Measurements from ENCODE around the gene STK17B.

Gene STK17B

GRCh38 chr2:196176142-196176738, 4.9 kb upstream of the STK17B start:
- H3K4me3 ChIP-seq (ENCODE audit: low read depth, low read length) = no peak overlapping the region; the same call in 1 of the 2 replicates

DNA sequence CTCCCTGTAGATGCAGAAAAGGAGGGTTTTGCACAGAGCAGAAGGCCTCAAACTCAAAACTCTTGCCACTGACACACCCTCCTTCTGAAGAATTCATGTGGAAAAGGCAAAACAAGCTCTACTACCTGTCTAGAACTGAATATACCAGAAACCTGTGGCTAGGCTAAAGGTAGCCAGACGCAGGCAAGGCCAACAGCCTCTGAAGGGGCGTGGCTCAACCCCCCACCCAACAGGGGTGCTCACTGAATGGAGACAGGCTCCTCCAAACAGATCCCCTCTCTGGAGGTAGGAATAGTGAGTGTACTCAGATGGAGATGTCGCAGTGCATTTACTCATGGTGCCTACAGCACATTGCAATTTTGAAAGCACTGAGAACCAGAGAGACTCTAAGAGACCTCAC, 3.0 kb upstream of the STK17B start:
- no peak for TF ChIP-seq CTCF (IDR thresholded peaks at IDR 0.05; ENCODE audit: low read depth, low read length, missing control alignments)
- no peak for DNase-seq (ENCODE audit: low read depth)
- H3K4me3 ChIP-seq (ENCODE audit: low read depth, low read length) = no peak overlapping the region

More at GRCh38 chr2:196176142-196176738, 4.9 kb upstream of the STK17B start:
- TF ChIP-seq CTCF (IDR thresholded peaks at IDR 0.05; ENCODE audit: low read depth, low read length, missing control alignments) = no peak
- peak; percentile 89 for DNase-seq (ENCODE audit: low read depth)

DNA sequence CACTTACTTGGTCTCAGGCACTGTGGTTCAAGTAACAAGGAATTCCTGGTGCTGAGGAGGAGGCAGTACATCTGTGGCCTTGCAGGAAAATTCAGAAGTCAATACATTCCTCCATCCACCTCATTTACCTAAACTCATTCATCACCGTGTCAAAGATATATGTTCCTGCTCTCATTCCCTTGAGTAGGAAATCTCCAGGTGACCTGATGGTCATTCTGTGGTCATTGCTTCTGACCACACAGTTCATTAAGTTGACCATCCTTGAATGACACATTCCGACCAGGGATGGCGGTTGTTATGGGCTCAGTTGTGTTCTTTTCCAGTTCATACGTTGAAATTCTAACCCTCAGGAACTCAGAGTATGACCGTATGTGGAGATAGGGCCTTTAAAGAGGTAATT, 2.1 kb upstream of the STK17B start:
- no peak overlapping the region for H3K4me3 ChIP-seq (ENCODE audit: low read depth, low read length)
- no peak for DNase-seq (ENCODE audit: low read depth)
- no peak for TF ChIP-seq CTCF (IDR thresholded peaks at IDR 0.05; ENCODE audit: low read depth, low read length, missing control alignments)

DNA sequence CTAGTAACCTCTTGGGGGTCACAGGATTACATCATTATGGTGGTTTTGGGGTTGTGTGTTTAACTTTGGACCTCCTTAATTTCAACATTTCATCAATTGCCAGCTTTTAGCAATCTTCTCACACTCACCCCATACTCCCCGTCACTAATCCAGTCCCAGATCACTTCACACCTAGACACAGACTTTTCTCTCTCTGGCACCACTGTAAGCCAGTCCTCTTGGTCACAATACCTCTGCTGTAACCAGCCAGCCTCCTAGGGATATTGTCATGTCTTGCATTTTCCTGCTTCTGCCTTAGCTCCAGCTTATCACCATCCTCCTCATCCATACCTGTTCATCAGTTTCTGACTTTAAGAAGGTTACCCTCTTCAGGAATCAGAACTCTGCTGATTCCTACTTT, 1.6 kb upstream of the STK17B start:
- DNase-seq (ENCODE audit: low read depth) = no peak
- no peak overlapping the region for H3K4me3 ChIP-seq (ENCODE audit: low read depth, low read length)
- no peak for TF ChIP-seq CTCF (IDR thresholded peaks at IDR 0.05; ENCODE audit: low read depth, low read length, missing control alignments)

- DNase-seq (ENCODE audit: low read depth) = no peak
- peak overlapping the region; percentile 11 for H3K4me3 ChIP-seq (ENCODE audit: low read depth, low read length)
- TF ChIP-seq CTCF (IDR thresholded peaks at IDR 0.05; ENCODE audit: low read depth, low read length, missing control alignments) = no peak
Measured at GRCh38 chr2:196171946-196172345, 568 bp upstream of the STK17B start.

GRCh38 chr2:196170606-196171247, 651 bp downstream of the STK17B start:
- TF ChIP-seq CTCF (IDR thresholded peaks at IDR 0.05; ENCODE audit: low read depth, low read length, missing control alignments) = no peak
- DNase-seq (ENCODE audit: low read depth) = no peak
- H3K4me3 ChIP-seq (ENCODE audit: low read depth, low read length) = peak overlapping the region; percentile 95

DNA sequence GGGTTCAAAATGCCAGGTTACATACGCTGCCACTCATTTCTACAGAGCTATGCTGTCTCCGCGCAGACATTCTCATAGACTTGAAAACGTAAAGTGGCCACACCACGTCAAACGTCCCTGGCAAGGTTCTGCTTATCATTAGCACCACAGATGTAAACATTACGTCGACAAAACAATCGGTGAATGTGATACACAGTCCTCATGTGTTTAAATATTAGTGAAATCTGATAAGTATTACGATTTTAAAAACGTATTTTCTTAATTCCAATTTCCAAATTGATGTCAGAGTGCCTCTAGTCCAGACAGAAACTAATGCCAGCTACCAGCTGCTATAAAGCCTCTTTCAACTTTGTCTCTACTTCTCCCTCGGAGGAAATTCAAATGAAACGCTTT, 1.2 kb downstream of the STK17B start:
- DNase-seq (ENCODE audit: low read depth) = no peak
- peak overlapping the region; percentile 95 for H3K4me3 ChIP-seq (ENCODE audit: low read depth, low read length)
- no peak for TF ChIP-seq CTCF (IDR thresholded peaks at IDR 0.05; ENCODE audit: low read depth, low read length, missing control alignments)
